Stomach (tissue), 9 donors: ENCODE results near the gene GSC. TPM values are rescaled to one million over a fixed set of nuclear protein-coding genes. Genes with fewer than 3 reads are reported as not detected.
A peak's percentile ranks its signal among the peaks of the same experiment; 100 is the strongest.

Source experiments
- DNase-seq, 2 donors: peaks; one replicate each; pipeline versions ENCODE4 v3.0.0 to v3.0.0-alpha.2; 2013 to 2019
- H3K27ac ChIP-seq, 5 donors: fragments of 200-600 bp in 4 of 5; sonication (generic) in 4 of 5; one replicate each; pipeline ENCODE4 v1.5.1; 2013 to 2019; ENCODE audit warnings: mild to moderate bottlenecking in 1 of 5, moderate library complexity in 1 of 5
- H3K27me3 ChIP-seq, 3 donors: fragments of 200-600 bp; sonication (generic); one replicate each; pipeline ENCODE4 v1.5.1; 2017 to 2019; ENCODE audit warnings: mixed run types in 1 of 3
- H3K36me3 ChIP-seq, 4 donors: fragments of 200-600 bp; sonication (generic); 1 replicate in 3 of 4; 2 replicates in 1 of 4; pipeline ENCODE4 v1.5.1; 2016 to 2019
- H3K4me1 ChIP-seq, 4 donors: fragments of 200-600 bp; sonication (generic); one replicate each; pipeline ENCODE4 v1.5.1; 2016 to 2019
- H3K4me3 ChIP-seq, 4 donors: fragments of 200-600 bp; sonication (generic) in 3 of 4; one replicate each; pipeline ENCODE4 v1.5.1; 2016 to 2019; ENCODE audit warnings: mild to moderate bottlenecking in 1 of 4
- H3K9me3 ChIP-seq, 4 donors: fragments of 200-600 bp; sonication (generic); one replicate each; pipeline ENCODE4 v1.5.1; 2016 to 2019
- EP300 ChIP-seq: sonication (generic); formaldehyde crosslinking; IDR thresholded peaks from one replicate; pipeline ENCODE4 v1.6.1; 2017; ENCODE audit warnings: antibody characterized with exemption
- POLR2A ChIP-seq, 4 donors: fragments of 450-650 bp; IDR thresholded peaks; one replicate each; pipeline ENCODE4 v1.6.1; 2016; ENCODE audit warnings: antibody characterized with exemption in 4 of 4, control low read depth in 2 of 4, mild to moderate bottlenecking in 1 of 4, moderate library complexity in 1 of 4
- POLR2AphosphoS5 ChIP-seq, 3 donors: sonication (generic); formaldehyde crosslinking; IDR thresholded peaks; one replicate each; pipeline ENCODE4 v1.6.1; 2016; ENCODE audit warnings: antibody characterized with exemption in 3 of 3
- WGBS, 5 donors: extraction: QIAGEN DNeasy Blood & Tissue Kit in 3 of 5; methylation state at CpG; one replicate each; pipeline versions ENCODE4 v1.1.5 to v1.1.7; 2013 to 2018; 5-methylcytosine and 5-hydroxymethylcytosine counted together
- intact Hi-C: fragments of 100-400 bp; cut with DNase I; formaldehyde crosslinking; loops from one replicate; pipeline ENCODE4 v1.15.1; 2023; ENCODE audit warnings: low total_unique reads
- polyA plus RNA-seq, 3 donors: library from polyadenylated mRNA; stranded (reverse); fragments of 200-250 nt; gene quantifications; one replicate each; pipeline ENCODE4 v1.2.3, GENCODE V29; 2013
- total RNA-seq, 5 donors: library from RNA; depleted of rRNA; stranded (reverse); fragments of >200 nt; gene quantifications; one replicate each; pipeline versions ENCODE4 v1.1.0 to v1.2.3, GENCODE V29; 2014 to 2016
- TF ChIP-seq, protein P1 (sequence below), 7 experiments: fragments of 450-650 bp in 4 of 7; fragments of 200-600 bp in 3 of 7; sonication (generic) in 3 of 7; IDR thresholded peaks; one replicate each; pipeline ENCODE4 v1.5.1; 2016 to 2019; ENCODE audit warnings: antibody characterized with exemption in 7 of 7, control low read depth in 2 of 7, mild to moderate bottlenecking in 1 of 7
- donor health status: healthy with polysubstance abuse.
- donor health status: Bipolar disorder and iron deficiency.
- donor health status: healthy.

The GSC gene
- total and polyA plus RNA-seq, 8 donors, result 0.25 TPM; not detected in 7

- intact Hi-C loops, result no loop called here
- Histone ChIP-seq H3K36me3 (no peaks in the 10 kb centered on the region), H3K4me1 (peaks cover 25 to 69% (median 33%) of the 10 kb centered on the region in 4 donors), H3K4me3 (no peak overlapping the region), H3K27me3 (peaks cover 68 to 100% (median 97%) of the 10 kb centered on the region in 3 donors), H3K9me3 (peaks cover 0 to 19% (median 5%) of the 10 kb centered on the region in 4 donors), H3K27ac (no peak overlapping the region)
- peak in 1 of 2 donors; percentile 26 for DNase-seq
- TF ChIP-seq POLR2AphosphoS5 (IDR thresholded peaks at IDR 0.05), result no peak
- no peak for TF ChIP-seq EP300
- no peak for TF ChIP-seq POLR2A (IDR thresholded peaks at IDR 0.05)
- TF ChIP-seq, protein P1, sequence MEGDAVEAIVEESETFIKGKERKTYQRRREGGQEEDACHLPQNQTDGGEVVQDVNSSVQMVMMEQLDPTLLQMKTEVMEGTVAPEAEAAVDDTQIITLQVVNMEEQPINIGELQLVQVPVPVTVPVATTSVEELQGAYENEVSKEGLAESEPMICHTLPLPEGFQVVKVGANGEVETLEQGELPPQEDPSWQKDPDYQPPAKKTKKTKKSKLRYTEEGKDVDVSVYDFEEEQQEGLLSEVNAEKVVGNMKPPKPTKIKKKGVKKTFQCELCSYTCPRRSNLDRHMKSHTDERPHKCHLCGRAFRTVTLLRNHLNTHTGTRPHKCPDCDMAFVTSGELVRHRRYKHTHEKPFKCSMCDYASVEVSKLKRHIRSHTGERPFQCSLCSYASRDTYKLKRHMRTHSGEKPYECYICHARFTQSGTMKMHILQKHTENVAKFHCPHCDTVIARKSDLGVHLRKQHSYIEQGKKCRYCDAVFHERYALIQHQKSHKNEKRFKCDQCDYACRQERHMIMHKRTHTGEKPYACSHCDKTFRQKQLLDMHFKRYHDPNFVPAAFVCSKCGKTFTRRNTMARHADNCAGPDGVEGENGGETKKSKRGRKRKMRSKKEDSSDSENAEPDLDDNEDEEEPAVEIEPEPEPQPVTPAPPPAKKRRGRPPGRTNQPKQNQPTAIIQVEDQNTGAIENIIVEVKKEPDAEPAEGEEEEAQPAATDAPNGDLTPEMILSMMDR (IDR thresholded peaks at IDR 0.05), result no peak
- WGBS, 5 donors, result 14 to 26% (median 22%) methylated on average over 48 to 54 of the region's 54 CpGs
These were observed 1.4 kb upstream of the GSC start for GRCh38 chr14:94771158-94771905.

DNA sequence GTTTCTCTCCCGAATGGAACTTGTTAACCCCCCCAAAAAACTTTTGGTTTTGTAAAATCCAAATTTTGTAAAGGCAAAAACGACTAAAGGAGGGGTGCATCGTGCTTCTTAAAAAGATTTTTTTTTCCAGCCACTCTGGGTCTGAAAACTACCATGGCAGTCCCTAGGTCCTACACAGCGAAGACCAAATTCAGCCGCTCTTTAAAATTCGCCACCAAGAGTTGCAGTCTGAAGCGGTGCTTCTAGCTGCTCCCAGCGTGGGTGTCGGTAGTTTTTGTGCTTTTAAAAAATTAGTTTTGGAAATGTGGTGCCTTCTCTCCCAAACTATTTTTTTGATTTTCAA is 873 bp upstream of the GSC start:
- H3K4me1 ChIP-seq, result peaks cover 25 to 63% (median 31%) of the 10 kb centered on the region in 4 donors
- H3K9me3 ChIP-seq, result peaks cover 0 to 19% (median 5%) of the 10 kb centered on the region in 4 donors
- peaks cover 68 to 100% (median 97%) of the 10 kb centered on the region in 3 donors for H3K27me3 ChIP-seq
- WGBS, 5 donors, result 34 to 44% (median 41%) methylated on average over 9 of the region's 9 CpGs
- no peaks in the 10 kb centered on the region for H3K36me3 ChIP-seq
- no peak overlapping the region for H3K27ac ChIP-seq
- TF ChIP-seq POLR2AphosphoS5 (IDR thresholded peaks at IDR 0.05) (no peak), EP300 (no peak), POLR2A (IDR thresholded peaks at IDR 0.05) (no peak)
- TF ChIP-seq, protein P1 (IDR thresholded peaks at IDR 0.05), result no peak
- DNase-seq, result no peak
- H3K4me3 ChIP-seq, result peak overlapping the region in 2 of 4 donors; percentile 59 to 80
- intact Hi-C loops, result no loop called here

- intact Hi-C loops, result no loop called here
- 3 to 6% (median 4%) methylated on average over 18 of the region's 18 CpGs for WGBS, 5 donors
- DNase-seq, result no peak
- Histone ChIP-seq H3K27me3 (peaks cover 65 to 100% (median 97%) of the 10 kb centered on the region in 3 donors), H3K36me3 (no peaks in the 10 kb centered on the region), H3K4me3 (peak overlapping the region; percentile 57 to 80 (median 59)), H3K9me3 (peaks cover 0 to 19% (median 5%) of the 10 kb centered on the region in 4 donors), H3K27ac (peak overlapping the region in 1 of 5 donors; percentile 46), H3K4me1 (peaks cover 25 to 58% (median 28%) of the 10 kb centered on the region in 4 donors)
- TF ChIP-seq, protein P1 (IDR thresholded peaks at IDR 0.05), result no peak
- no peak for TF ChIP-seq POLR2AphosphoS5 (IDR thresholded peaks at IDR 0.05)
- no peak for TF ChIP-seq POLR2A (IDR thresholded peaks at IDR 0.05)
- no peak for TF ChIP-seq EP300
These were observed 387 bp upstream of the GSC start for GRCh38 chr14:94770251-94770749.

GRCh38 chr14:94768521-94769390 is 1.2 kb downstream of the GSC start:
- peaks cover 0 to 15% (median 4%) of the 10 kb centered on the region in 4 donors for H3K9me3 ChIP-seq
- peaks cover 58 to 100% (median 93%) of the 10 kb centered on the region in 3 donors for H3K27me3 ChIP-seq
- peaks cover 25 to 54% (median 28%) of the 10 kb centered on the region in 4 donors for H3K4me1 ChIP-seq
- intact Hi-C loops, result no loop called here
- TF ChIP-seq POLR2AphosphoS5 (IDR thresholded peaks at IDR 0.05) (no peak), POLR2A (IDR thresholded peaks at IDR 0.05) (no peak), EP300 (no peak)
- TF ChIP-seq, protein P1 (IDR thresholded peaks at IDR 0.05), result no peak
- 1 to 7% (median 3%) methylated on average over 39 to 82 of the region's 82 CpGs for WGBS, 5 donors
- H3K27ac ChIP-seq, result no peak overlapping the region
- peak in 1 of 2 donors; percentile 45 for DNase-seq
- no peaks in the 10 kb centered on the region for H3K36me3 ChIP-seq
- peak overlapping the region; percentile 57 to 80 (median 59) for H3K4me3 ChIP-seq
